Activated CD8-positive, alpha-beta T cell treated with anti-CD3 and anti-CD28 coated beads for 36 hours (primary cell): ENCODE data around the gene CD96. TPM values are rescaled to one million over a fixed set of nuclear protein-coding genes. Genes with fewer than 3 reads are reported as not detected.
A peak's percentile ranks its signal among the peaks of the same experiment; 100 is the strongest.

ENCODE experiments used
- ATAC-seq: fragments of 200-7000 bp; cut with Tn5 transposase; one replicate; pipeline ENCODE4 v1.10.0; 2021; ENCODE audit warnings: mild to moderate bottlenecking, moderate library complexity
- CTCF ChIA-PET: fragments of 350-600 bp; sonication (Branson Sonifier 250); formaldehyde crosslinking; loops from one replicate; lab custom pipeline; 2021; ENCODE audit warnings: antibody characterized with exemption; lab: Charles Lee
- POLR2A ChIA-PET: fragments of 350-600 bp; sonication (Branson Sonifier 250); formaldehyde crosslinking; loops from one replicate; lab custom pipeline; 2021; ENCODE audit warnings: antibody characterized with exemption; lab: Charles Lee
- DNase-seq: peaks from one replicate; pipeline ENCODE4 v3.0.0-alpha.2; 2020
- H3K27ac Mint-ChIP-seq: one replicate; pipeline ENCODE4 v1.8.0; 2021; ENCODE audit warnings: mild to moderate bottlenecking, mixed read lengths
- H3K27me3 Mint-ChIP-seq: one replicate; pipeline ENCODE4 v1.8.0; 2021; ENCODE audit warnings: mixed read lengths
- H3K36me3 Mint-ChIP-seq: one replicate; pipeline ENCODE4 v1.8.0; 2021; ENCODE audit warnings: low read depth, mixed read lengths
- H3K4me1 Mint-ChIP-seq: one replicate; pipeline ENCODE4 v1.8.0; 2021; ENCODE audit warnings: low read depth, mixed read lengths
- H3K4me3 Mint-ChIP-seq: one replicate; pipeline ENCODE4 v1.8.0; 2021; ENCODE audit warnings: mild to moderate bottlenecking, moderate library complexity, mixed read lengths
- H3K9me3 Mint-ChIP-seq: one replicate; pipeline ENCODE4 v1.8.0; 2021; ENCODE audit warnings: mixed read lengths
- CTCF ChIP-seq: fragments of 200-600 bp; IDR thresholded peaks from one replicate; pipeline ENCODE4 v1.8.0; 2022; ENCODE audit warnings: antibody characterized with exemption, mild to moderate bottlenecking
- intact Hi-C: fragments of 100-400 bp; cut with micrococcal nuclease; formaldehyde crosslinking; loops from one replicate; pipeline ENCODE4 v1.10.0; 2022
- total RNA-seq, 2 experiments: library from RNA; stranded (reverse); gene quantifications; one replicate each; pipeline ENCODE4 v1.2.3, GENCODE V29; 2021

CD96 gene
- total RNA-seq, 2 experiments from 2014 or later: 142 to 147 TPM

GRCh38 chr3:111692593-111693552, 150.9 kb downstream of the CD96 start:
- CTCF ChIA-PET: interaction anchor here (0.7 to 4.3 kb wide), 13 partner anchors 8 to 1225 kb away, joined by 3 to 39 read pairs (median 5); partner anchors contain the start of gene ZBED2

GRCh38 chr3:111694471-111694870, 152.5 kb downstream of the CD96 start:
- Mint-ChIP-seq H3K27me3 (no peaks in the 10 kb centered on the region), H3K9me3 (no peaks in the 10 kb centered on the region), H3K4me3 (no peak overlapping the region), H3K27ac (peak overlapping the region; percentile 34), H3K4me1 (peaks cover 63% of the 10 kb centered on the region), H3K36me3 (peaks cover 6% of the 10 kb centered on the region)
- intact Hi-C loops: no loop called here
- POLR2A ChIA-PET: interaction anchor here (0.5 to 1.1 kb wide), 3 partner anchors 22 to 26 kb away, joined by 3 read pairs; no protein-coding TSS in a partner anchor
- no peak for ATAC-seq
- DNase-seq: no peak
- no peak for TF ChIP-seq CTCF
- CTCF ChIA-PET: interaction anchor here (0.6 to 4.3 kb wide), 7 partner anchors 12 to 357 kb away, joined by 3 to 39 read pairs (median 4); no protein-coding TSS in a partner anchor

More at GRCh38 chr3:111692593-111693552, 150.9 kb downstream of the CD96 start:
- Mint-ChIP-seq H3K4me1 (peaks cover 74% of the 10 kb centered on the region), H3K9me3 (no peaks in the 10 kb centered on the region), H3K36me3 (peaks cover 3% of the 10 kb centered on the region), H3K27ac (no peak overlapping the region), H3K4me3 (no peak overlapping the region), H3K27me3 (no peaks in the 10 kb centered on the region)
- intact Hi-C loops: no loop called here
- DNase-seq (no peak), ATAC-seq (no peak)
- no peak for TF ChIP-seq CTCF
- POLR2A ChIA-PET: interaction anchor here (2.0 kb wide), 1 partner anchor 11 kb away, joined by 6 read pairs; no protein-coding TSS in a partner anchor

- intact Hi-C loops: no loop called here
Measured at GRCh38 chr3:111695636-111696117, 153.7 kb downstream of the CD96 start.

GRCh38 chr3:111700054-111700453, 158.1 kb downstream of the CD96 start:
- H3K4me3 Mint-ChIP-seq: peak overlapping the region; percentile 34
- CTCF ChIA-PET: interaction anchor here (1.0 to 4.2 kb wide), 8 partner anchors 10 to 314 kb away, joined by 3 to 37 read pairs (median 4); no protein-coding TSS in a partner anchor

More at GRCh38 chr3:111695636-111696117, 153.7 kb downstream of the CD96 start:
- H3K9me3 Mint-ChIP-seq: no peaks in the 10 kb centered on the region
- ATAC-seq (peak; percentile 83), DNase-seq (peak; percentile 64)
- H3K27me3 Mint-ChIP-seq: no peaks in the 10 kb centered on the region
- peaks cover 13% of the 10 kb centered on the region for H3K36me3 Mint-ChIP-seq
- no peak for TF ChIP-seq CTCF
- ChIA-PET POLR2A (interaction anchor here (1.2 kb wide), 2 partner anchors 10 to 150 kb away, joined by 4 read pairs; no protein-coding TSS in a partner anchor), CTCF (interaction anchor here (0.7 to 2.7 kb wide), 8 partner anchors 10 to 80 kb away, joined by 3 to 13 read pairs (median 4); no protein-coding TSS in a partner anchor)
- H3K4me1 Mint-ChIP-seq: peaks cover 53% of the 10 kb centered on the region
- H3K4me3 Mint-ChIP-seq: peak overlapping the region; percentile 4
- H3K27ac Mint-ChIP-seq: peak overlapping the region; percentile 78

More at GRCh38 chr3:111700054-111700453, 158.1 kb downstream of the CD96 start:
- DNase-seq (peak; percentile 23), ATAC-seq (peak; percentile 18)
- POLR2A ChIA-PET: interaction anchor here (0.7 to 1.4 kb wide), 5 partner anchors 23 to 1008 kb away, joined by 3 to 4 read pairs (median 3); no protein-coding TSS in a partner anchor
- Mint-ChIP-seq H3K4me1 (peaks cover 32% of the 10 kb centered on the region), H3K9me3 (no peaks in the 10 kb centered on the region), H3K27me3 (no peaks in the 10 kb centered on the region), H3K27ac (peak overlapping the region; percentile 75), H3K36me3 (peaks cover 15% of the 10 kb centered on the region)
- intact Hi-C loops: loop anchor here (5.0 kb wide), 1 partner anchor 33 kb away; no protein-coding TSS in a partner anchor
- no peak for TF ChIP-seq CTCF
